BLaER1 (cell line): ENCODE measurements around the gene UNK.
A peak's percentile ranks its signal among the peaks of the same experiment; 100 is the strongest.
"Not testable (repeated sequence)": the region's sequence is repeated elsewhere in the genome, so short reads cannot be mapped to it uniquely, and the experiment has no call there.

ENCODE experiments used
- H3K27ac ChIP-seq: shearing (Covaris generic); formaldehyde crosslinking; 2 replicates; pipeline ENCODE4 v1.8.1; 2022
- H3K27me3 ChIP-seq: shearing (Covaris generic); formaldehyde crosslinking; 2 replicates; pipeline ENCODE4 v1.8.1; 2022
- H3K36me3 ChIP-seq: shearing (Covaris generic); formaldehyde crosslinking; 2 replicates; pipeline ENCODE4 v1.8.1; 2022
- H3K4me1 ChIP-seq: shearing (Covaris generic); formaldehyde crosslinking; 2 replicates; pipeline ENCODE4 v1.8.1; 2022
- H3K4me2 ChIP-seq: shearing (Covaris generic); formaldehyde crosslinking; 2 replicates; pipeline ENCODE4 v1.8.1; 2022
- H3K4me3 ChIP-seq: shearing (Covaris generic); formaldehyde crosslinking; 2 replicates; pipeline ENCODE4 v1.8.1; 2022
- H3K9ac ChIP-seq: shearing (Covaris generic); formaldehyde crosslinking; 2 replicates; pipeline ENCODE4 v1.8.1; 2022
- H3K9me3 ChIP-seq: shearing (Covaris generic); formaldehyde crosslinking; 2 replicates; pipeline ENCODE4 v1.8.1; 2022
- H4K20me1 ChIP-seq: shearing (Covaris generic); formaldehyde crosslinking; 2 replicates; pipeline ENCODE4 v1.8.1; 2022
- Cebpa-rat ChIP-seq: shearing (Covaris generic); IDR thresholded peaks from 2 replicates; pipeline ENCODE4 v1.8.1; 2022

The UNK gene

DNA sequence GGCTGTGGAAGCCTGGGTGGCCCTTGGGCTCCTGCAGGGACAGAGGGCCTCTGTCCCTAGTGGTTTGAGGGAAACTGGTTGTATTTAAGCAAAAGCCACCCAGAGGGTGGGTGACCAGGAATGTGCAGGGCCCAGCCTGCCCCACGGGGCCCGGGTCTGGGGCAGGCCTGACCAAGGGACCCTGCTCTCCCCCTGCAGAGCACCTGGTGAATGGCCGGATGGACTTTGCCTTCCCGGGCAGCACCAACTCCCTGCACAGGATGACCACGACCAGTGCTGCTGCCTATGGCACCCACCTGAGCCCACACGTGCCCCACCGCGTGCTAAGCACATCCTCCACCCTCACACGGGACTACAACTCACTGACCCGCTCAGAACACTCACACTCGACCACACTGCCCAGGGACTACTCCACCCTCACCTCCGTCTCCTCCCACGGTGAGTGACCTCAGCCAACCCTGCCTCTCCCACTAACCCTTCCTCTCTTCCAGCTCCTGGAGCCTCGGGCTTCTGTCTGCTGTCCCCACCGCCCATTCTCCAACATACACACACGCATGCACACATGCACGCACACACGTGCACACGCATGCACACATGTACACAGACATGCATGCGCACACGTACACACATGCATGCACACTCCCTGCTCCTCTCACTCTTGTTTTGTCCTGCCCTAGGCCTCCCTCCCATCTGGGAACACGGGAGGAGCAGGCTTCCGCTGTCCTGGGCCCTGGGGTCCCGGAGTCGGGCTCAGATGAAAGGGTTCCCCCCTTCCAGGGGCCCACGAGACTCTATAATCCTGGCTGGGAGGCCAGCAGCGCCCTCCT is 30.0 kb upstream of the UNK start:
- H3K4me1 ChIP-seq: peaks cover 45% of the 10 kb centered on the region
- H3K4me2 ChIP-seq: peak overlapping the region; percentile 90
- H3K36me3 ChIP-seq: peaks cover 26% of the 10 kb centered on the region; the same call in 1 of the 2 replicates
- no peak for TF ChIP-seq Cebpa-rat
- peak overlapping the region; percentile 89 for H3K27ac ChIP-seq
- no peaks in the 10 kb centered on the region for H3K27me3 ChIP-seq
- H3K4me3 ChIP-seq: peak overlapping the region; percentile 66; the same call in 1 of the 2 replicates
- H3K9me3 ChIP-seq: no peaks in the 10 kb centered on the region
- peak overlapping the region; percentile 82 for H3K9ac ChIP-seq
- no peaks in the 10 kb centered on the region for H4K20me1 ChIP-seq

DNA sequence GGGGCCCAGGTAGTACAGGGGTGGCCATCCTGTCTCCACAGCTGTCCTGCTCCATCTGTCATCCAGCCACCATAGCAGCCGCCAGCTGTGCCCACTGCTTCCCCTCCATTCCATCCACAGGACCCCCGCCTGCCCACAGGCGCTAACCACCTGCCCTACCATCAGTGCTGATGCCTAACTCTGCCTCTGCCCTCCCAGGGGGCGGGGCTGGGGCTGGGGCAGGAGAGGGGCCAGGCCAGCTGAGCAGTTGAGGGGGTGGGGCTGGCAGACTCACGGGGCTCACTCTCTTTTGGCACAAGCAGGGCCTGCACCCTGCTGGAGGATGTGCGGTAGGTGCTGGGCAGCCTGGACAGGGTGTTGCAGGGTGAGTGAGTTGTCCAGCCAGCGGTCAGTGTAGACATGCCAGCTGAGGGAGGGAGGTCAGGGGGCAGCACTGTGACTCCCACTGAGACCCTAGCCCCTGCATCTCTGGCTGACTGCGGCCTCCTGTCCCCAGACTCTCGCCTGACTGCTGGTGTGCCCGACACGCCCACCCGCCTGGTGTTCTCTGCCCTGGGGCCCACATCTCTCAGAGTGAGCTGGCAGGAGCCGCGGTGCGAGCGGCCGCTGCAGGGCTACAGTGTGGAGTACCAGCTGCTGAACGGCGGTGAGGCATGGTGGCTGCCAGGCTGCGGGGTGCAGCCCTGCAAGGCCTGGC is 29.3 kb upstream of the UNK start:
- Histone ChIP-seq H3K27me3 (no peaks in the 10 kb centered on the region), H3K4me3 (no peak overlapping the region), H3K27ac (no peak overlapping the region), H3K36me3 (peaks cover 26% of the 10 kb centered on the region; the same call in 1 of the 2 replicates), H3K9me3 (no peaks in the 10 kb centered on the region), H3K4me1 (peaks cover 38% of the 10 kb centered on the region), H3K4me2 (peak overlapping the region; percentile 90), H3K9ac (0 out of 2 replicates have a peak overlapping the region, but pooled peaks have one; percentile 10), H4K20me1 (no peaks in the 10 kb centered on the region)
- TF ChIP-seq Cebpa-rat: no peak

DNA sequence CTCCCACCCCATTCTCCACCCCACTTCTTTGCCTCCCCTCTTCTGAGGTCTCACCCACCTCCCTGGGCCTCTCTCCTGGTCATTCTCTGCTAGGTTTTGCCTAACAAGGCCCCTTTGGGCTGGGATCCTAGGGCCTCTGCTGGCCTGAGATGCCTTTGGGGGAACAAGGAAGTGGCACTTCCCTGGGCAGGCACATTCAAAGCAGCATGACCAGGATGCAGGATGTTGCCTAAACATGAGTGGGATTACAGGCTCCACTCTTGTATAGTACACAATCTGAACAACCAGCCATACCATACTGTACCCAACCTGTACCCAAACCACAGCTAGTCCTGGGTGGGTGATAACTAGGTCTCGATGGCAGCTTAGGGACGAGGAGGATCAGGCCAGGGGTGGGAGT is 28.6 kb upstream of the UNK start:
- no peak overlapping the region for H3K4me3 ChIP-seq
- peaks cover 37% of the 10 kb centered on the region for H3K4me1 ChIP-seq
- H3K27me3 ChIP-seq: no peaks in the 10 kb centered on the region
- H3K27ac ChIP-seq: no peak overlapping the region
- peaks cover 26% of the 10 kb centered on the region; the same call in 1 of the 2 replicates for H3K36me3 ChIP-seq
- H4K20me1 ChIP-seq: no peaks in the 10 kb centered on the region
- H3K9me3 ChIP-seq: no peaks in the 10 kb centered on the region
- 0 out of 2 replicates have a peak overlapping the region, but pooled peaks have one; percentile 10 for H3K9ac ChIP-seq
- H3K4me2 ChIP-seq: peak overlapping the region; percentile 90
- TF ChIP-seq Cebpa-rat: no peak

DNA sequence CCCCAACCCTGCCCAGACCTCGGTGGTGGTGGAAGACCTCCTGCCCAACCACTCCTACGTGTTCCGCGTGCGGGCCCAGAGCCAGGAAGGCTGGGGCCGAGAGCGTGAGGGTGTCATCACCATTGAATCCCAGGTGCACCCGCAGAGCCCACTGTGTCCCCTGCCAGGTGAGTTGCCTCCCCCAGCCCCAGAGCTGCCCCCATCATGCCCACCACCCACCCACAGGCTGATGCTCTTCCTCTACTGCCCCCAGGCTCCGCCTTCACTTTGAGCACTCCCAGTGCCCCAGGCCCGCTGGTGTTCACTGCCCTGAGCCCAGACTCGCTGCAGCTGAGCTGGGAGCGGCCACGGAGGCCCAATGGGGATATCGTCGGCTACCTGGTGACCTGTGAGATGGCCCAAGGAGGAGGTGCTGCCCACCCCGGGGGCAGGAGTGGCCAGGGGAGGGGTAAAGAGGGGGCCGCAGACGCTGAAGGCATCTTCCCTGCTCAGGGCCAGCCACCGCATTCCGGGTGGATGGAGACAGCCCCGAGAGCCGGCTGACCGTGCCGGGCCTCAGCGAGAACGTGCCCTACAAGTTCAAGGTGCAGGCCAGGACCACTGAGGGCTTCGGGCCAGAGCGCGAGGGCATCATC is 28.0 kb upstream of the UNK start:
- TF ChIP-seq Cebpa-rat: no peak
- no peaks in the 10 kb centered on the region for H4K20me1 ChIP-seq
- H3K9ac ChIP-seq: no peak overlapping the region

DNA sequence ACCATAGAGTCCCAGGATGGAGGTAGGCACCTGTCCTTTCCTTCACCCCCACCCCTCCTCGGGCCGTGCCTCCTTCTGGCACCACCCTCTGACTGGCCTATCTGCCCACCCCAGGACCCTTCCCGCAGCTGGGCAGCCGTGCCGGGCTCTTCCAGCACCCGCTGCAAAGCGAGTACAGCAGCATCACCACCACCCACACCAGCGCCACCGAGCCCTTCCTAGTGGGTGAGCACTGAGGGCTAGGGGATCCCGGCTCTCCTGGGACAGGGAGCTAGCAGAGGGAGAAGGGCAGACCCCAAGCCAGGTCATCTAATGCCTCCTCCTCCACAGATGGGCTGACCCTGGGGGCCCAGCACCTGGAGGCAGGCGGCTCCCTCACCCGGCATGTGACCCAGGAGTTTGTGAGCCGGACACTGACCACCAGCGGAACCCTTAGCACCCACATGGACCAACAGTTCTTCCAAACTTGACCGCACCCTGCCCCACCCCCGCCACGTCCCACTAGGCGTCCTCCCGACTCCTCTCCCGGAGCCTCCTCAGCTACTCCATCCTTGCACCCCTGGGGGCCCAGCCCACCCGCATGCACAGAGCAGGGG is 27.4 kb upstream of the UNK start:
- H3K4me3 ChIP-seq: no peak overlapping the region
- no peaks in the 10 kb centered on the region for H3K27me3 ChIP-seq
- peaks cover 26% of the 10 kb centered on the region; the same call in 1 of the 2 replicates for H3K36me3 ChIP-seq
- H3K4me1 ChIP-seq: peaks cover 37% of the 10 kb centered on the region
- H3K27ac ChIP-seq: no peak overlapping the region
- H3K9ac ChIP-seq: no peak overlapping the region
- H4K20me1 ChIP-seq: no peaks in the 10 kb centered on the region
- H3K9me3 ChIP-seq: no peaks in the 10 kb centered on the region
- H3K4me2 ChIP-seq: no peak overlapping the region
- no peak for TF ChIP-seq Cebpa-rat

More for the DNA sequence above, 28.0 kb upstream of the UNK start:
- Histone ChIP-seq H3K4me1 (peaks cover 37% of the 10 kb centered on the region), H3K27me3 (no peaks in the 10 kb centered on the region), H3K36me3 (peaks cover 26% of the 10 kb centered on the region; the same call in 1 of the 2 replicates), H3K27ac (no peak overlapping the region), H3K4me3 (no peak overlapping the region), H3K4me2 (no peak overlapping the region), H3K9me3 (no peaks in the 10 kb centered on the region)

DNA sequence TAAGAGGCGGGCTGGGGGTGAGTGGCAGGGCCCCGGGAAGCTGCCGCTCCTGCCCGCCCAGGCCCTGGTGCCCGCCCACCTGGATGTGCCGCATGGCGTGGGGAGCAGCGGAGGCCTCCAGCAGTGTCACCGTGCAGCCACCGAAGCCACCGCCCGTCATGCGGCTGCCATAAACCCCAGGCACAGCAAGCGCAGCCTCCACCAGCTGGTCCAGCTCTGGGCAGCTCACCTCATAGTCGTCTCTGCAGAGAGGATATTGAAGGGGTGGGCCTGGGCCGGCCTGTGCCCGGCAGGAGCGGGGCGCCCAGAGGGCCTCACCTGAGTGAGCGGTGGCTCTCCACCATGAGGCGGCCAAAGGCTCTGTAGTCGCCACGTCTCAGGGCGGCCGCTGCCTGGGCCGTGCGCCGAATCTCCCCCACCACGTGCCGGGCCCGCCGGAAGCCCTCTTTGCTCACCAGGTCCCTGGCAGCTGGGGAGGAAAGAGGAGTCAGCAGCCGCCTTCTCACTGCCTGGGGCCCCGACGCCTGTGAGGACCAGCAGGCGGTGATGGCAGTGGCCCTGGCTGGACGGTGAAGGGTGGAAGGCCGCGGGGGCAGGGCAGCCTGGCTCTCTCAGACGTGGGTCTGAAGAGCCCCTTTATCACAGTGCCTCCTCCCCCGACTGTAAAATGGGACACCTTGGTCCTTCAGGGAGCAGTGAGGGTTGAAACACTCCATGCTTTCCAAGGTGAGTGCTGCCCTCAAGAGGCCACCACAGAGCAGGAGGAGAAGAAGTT is 26.3 kb upstream of the UNK start:
- Histone ChIP-seq H3K36me3 (peaks cover 32% of the 10 kb centered on the region; the same call in 1 of the 2 replicates), H3K4me1 (peaks cover 38% of the 10 kb centered on the region), H3K9me3 (no peaks in the 10 kb centered on the region), H3K27ac (no peak overlapping the region), H4K20me1 (no peaks in the 10 kb centered on the region), H3K4me3 (no peak overlapping the region), H3K9ac (no peak overlapping the region), H3K4me2 (no peak overlapping the region), H3K27me3 (no peaks in the 10 kb centered on the region)
- TF ChIP-seq Cebpa-rat: no peak

DNA sequence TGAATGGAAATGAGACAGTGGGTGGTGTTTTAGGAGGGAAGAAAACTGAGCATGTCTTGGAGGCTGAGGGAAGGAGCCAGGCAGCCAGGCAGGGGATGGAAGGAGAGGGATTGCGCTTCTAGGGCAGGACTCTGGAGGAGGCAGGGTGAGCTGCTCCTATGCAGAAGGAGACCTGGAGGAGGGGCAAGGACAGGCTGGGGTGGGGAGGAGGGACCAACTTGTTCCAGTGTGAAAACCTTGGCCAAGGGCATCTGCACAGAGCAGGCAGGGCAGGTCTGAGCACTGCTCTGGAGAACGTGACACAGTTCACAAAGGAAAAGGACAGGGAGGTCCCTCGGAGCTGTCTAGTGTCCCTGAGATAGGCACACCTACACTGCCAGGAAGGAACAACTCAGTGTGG is 25.1 kb upstream of the UNK start:
- no peaks in the 10 kb centered on the region for H3K9me3 ChIP-seq
- H3K9ac ChIP-seq: no peak overlapping the region
- no peak for TF ChIP-seq Cebpa-rat
- H4K20me1 ChIP-seq: no peaks in the 10 kb centered on the region
- peaks cover 39% of the 10 kb centered on the region for H3K4me1 ChIP-seq
- no peak overlapping the region for H3K4me3 ChIP-seq
- no peak overlapping the region for H3K27ac ChIP-seq
- peaks cover 32% of the 10 kb centered on the region; the same call in 1 of the 2 replicates for H3K36me3 ChIP-seq
- no peaks in the 10 kb centered on the region for H3K27me3 ChIP-seq
- no peak overlapping the region for H3K4me2 ChIP-seq

DNA sequence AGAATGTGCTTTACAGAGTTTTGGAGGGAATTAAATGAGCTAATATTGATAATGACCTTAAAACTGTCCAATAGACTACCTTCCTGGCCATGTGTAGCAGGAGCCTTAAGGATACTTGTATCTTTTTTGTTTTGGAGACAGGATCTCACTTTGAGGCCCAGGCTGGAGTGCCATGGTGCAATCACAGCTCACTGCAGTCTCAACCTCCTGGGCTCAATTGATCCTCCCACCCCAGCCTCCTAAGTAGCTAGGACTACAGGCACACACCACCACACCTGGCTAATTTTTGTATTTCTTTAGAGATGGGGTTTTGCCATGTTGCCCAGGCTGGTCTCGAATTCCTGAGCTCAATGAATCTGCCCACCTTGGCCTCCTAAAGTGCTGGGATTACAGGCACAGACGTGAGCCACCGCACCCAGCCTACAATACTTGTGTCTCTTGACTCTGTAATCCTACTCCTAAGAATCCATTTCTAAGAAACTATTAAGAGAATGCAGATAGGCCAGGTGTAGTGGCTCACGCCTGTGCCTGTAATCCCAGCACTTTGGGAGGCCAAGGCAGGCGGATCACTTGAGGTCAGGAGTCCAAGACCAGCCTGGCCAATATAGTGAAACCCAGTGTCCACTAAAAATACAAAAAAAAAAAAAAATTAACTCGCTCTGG is 24.5 kb upstream of the UNK start:
- peaks cover 37% of the 10 kb centered on the region for H3K4me1 ChIP-seq
- H3K27me3 ChIP-seq, H3K9me3 ChIP-seq, H3K27ac ChIP-seq, H3K4me3 ChIP-seq, H3K9ac ChIP-seq, H3K4me2 ChIP-seq, H4K20me1 ChIP-seq: not testable (repeated sequence)
- H3K36me3 ChIP-seq: peaks cover 32% of the 10 kb centered on the region; the same call in 1 of the 2 replicates
